ENCODE results near the gene OR8D1. TPM values are rescaled to one million over a fixed set of nuclear protein-coding genes. Genes with fewer than 3 reads are reported as not detected.

Gene OR8D1
- total RNA-seq, 1 donor from 2014 or later: not detected

GRCh38 chr11:124339396-124340141 lies 25.8 kb upstream of the OR8D1 start:
- TF ChIP-seq, protein P1, sequence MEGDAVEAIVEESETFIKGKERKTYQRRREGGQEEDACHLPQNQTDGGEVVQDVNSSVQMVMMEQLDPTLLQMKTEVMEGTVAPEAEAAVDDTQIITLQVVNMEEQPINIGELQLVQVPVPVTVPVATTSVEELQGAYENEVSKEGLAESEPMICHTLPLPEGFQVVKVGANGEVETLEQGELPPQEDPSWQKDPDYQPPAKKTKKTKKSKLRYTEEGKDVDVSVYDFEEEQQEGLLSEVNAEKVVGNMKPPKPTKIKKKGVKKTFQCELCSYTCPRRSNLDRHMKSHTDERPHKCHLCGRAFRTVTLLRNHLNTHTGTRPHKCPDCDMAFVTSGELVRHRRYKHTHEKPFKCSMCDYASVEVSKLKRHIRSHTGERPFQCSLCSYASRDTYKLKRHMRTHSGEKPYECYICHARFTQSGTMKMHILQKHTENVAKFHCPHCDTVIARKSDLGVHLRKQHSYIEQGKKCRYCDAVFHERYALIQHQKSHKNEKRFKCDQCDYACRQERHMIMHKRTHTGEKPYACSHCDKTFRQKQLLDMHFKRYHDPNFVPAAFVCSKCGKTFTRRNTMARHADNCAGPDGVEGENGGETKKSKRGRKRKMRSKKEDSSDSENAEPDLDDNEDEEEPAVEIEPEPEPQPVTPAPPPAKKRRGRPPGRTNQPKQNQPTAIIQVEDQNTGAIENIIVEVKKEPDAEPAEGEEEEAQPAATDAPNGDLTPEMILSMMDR (IDR thresholded peaks at IDR 0.05; ENCODE audit: insufficient read depth, low read length, poor library complexity, severe bottlenecking): no peak
- DNase-seq (ENCODE audit: low read depth): no peak
- no peaks in the 10 kb centered on the region for H3K36me3 ChIP-seq (ENCODE audit: control insufficient read depth, insufficient read depth, low read length)
- no peaks in the 10 kb centered on the region for H3K27me3 ChIP-seq (ENCODE audit: control insufficient read depth, insufficient read depth, low read length)
- no peak overlapping the region for H3K4me3 ChIP-seq (ENCODE audit: low read depth, low read length)

GRCh38 chr11:124331873-124332272 lies 18.1 kb upstream of the OR8D1 start:
- no peak for DNase-seq (ENCODE audit: low read depth)
- Histone ChIP-seq H3K27me3 (ENCODE audit: control insufficient read depth, insufficient read depth, low read length) (no peaks in the 10 kb centered on the region), H3K4me3 (ENCODE audit: low read depth, low read length) (no peak overlapping the region), H3K36me3 (ENCODE audit: control insufficient read depth, insufficient read depth, low read length) (no peaks in the 10 kb centered on the region)
- TF ChIP-seq, protein P1 (IDR thresholded peaks at IDR 0.05; ENCODE audit: insufficient read depth, low read length, poor library complexity, severe bottlenecking): no peak

GRCh38 chr11:124329787-124330478 lies 16.2 kb upstream of the OR8D1 start:
- Histone ChIP-seq H3K36me3 (ENCODE audit: control insufficient read depth, insufficient read depth, low read length) (no peaks in the 10 kb centered on the region), H3K27me3 (ENCODE audit: control insufficient read depth, insufficient read depth, low read length) (no peaks in the 10 kb centered on the region), H3K4me3 (ENCODE audit: low read depth, low read length) (no peak overlapping the region)
- no peak for DNase-seq (ENCODE audit: low read depth)
- TF ChIP-seq, protein P1 (IDR thresholded peaks at IDR 0.05; ENCODE audit: insufficient read depth, low read length, poor library complexity, severe bottlenecking): no peak

DNA sequence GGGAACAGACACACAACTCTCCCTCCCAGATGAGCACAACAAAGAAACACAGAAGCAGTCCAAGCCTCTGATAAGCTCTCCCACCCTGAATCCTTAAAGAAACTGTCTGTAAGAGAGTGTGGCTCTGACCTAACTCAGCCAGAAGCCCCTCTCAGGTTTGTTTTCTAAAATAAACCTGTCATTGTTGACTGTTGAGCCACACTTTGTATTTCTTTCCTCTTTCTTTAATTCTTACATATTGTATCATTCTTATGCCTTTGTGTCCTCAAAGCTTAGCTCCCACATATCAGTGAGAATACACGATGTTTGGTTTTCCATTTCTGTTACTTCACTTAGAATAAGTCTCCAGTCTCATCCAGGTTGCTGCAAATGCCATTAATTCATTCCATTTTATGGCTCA lies 14.0 kb upstream of the OR8D1 start:
- no peaks in the 10 kb centered on the region for H3K27me3 ChIP-seq (ENCODE audit: control insufficient read depth, insufficient read depth, low read length)
- TF ChIP-seq, protein P1 (IDR thresholded peaks at IDR 0.05; ENCODE audit: insufficient read depth, low read length, poor library complexity, severe bottlenecking): no peak
- no peak for DNase-seq (ENCODE audit: low read depth)
- no peaks in the 10 kb centered on the region for H3K36me3 ChIP-seq (ENCODE audit: control insufficient read depth, insufficient read depth, low read length)
- H3K4me3 ChIP-seq (ENCODE audit: low read depth, low read length): no peak overlapping the region

GRCh38 chr11:124322356-124322755 lies 8.6 kb upstream of the OR8D1 start:
- no peak for DNase-seq (ENCODE audit: low read depth)
- H3K4me3 ChIP-seq (ENCODE audit: low read depth, low read length): no peak overlapping the region
- TF ChIP-seq, protein P1 (IDR thresholded peaks at IDR 0.05; ENCODE audit: insufficient read depth, low read length, poor library complexity, severe bottlenecking): no peak
- H3K27me3 ChIP-seq (ENCODE audit: control insufficient read depth, insufficient read depth, low read length): peaks cover 2% of the 10 kb centered on the region
- H3K36me3 ChIP-seq (ENCODE audit: control insufficient read depth, insufficient read depth, low read length): no peaks in the 10 kb centered on the region
